UCSD-AML1 (cell line): ENCODE results near the gene RAB25.
A peak's percentile ranks its signal among the peaks of the same experiment; 100 is the strongest.
"Not testable (repeated sequence)": the region's sequence is repeated elsewhere in the genome, so short reads cannot be mapped to it uniquely, and the experiment has no call there.

ENCODE experiments used
- DNase-seq: peaks from one replicate; lab custom pipeline; 2025; ENCODE audit not compliant: unreplicated experiment; lab: John Stamatoyannopoulos, UW

Gene RAB25

DNA sequence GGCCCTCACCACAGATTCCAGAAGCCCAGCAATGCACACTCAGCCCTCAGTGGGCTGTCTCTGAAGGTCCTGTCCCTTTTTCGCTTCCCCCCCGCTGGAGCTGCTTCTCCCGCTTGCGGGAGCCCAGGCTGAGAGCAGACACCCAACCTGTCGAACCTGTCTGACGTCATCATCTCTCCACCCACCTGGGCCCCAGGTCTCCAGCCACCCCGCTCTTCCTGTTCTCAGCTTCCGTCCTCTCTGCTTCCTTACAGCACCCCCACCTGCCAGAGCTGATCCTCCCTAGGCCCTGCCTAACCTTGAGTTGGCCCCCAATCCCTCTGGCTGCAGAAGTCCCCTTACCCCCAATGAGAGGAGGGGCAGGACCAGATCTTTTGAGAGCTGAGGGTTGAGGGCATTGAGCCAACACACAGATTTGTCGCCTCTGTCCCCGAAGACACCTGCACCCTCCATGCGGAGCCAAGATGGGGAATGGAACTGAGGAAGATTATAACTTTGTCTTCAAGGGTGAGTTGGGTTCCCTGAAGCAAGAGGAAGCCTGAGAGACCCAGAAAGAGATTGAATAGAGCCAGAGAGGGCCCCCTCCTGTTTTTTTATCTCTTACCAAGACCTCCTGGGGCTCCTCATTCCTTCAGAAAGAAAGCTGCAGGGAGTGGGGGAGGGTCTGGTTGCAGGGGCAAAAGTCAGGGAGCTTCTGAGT, at the start of gene RAB25:
Gene RAB25 (plus strand): TSS at position 224 of the 700 bp plus-strand sequence. CDS start 241 bp downstream, at position 465.
- DNase-seq, result no peak

DNA sequence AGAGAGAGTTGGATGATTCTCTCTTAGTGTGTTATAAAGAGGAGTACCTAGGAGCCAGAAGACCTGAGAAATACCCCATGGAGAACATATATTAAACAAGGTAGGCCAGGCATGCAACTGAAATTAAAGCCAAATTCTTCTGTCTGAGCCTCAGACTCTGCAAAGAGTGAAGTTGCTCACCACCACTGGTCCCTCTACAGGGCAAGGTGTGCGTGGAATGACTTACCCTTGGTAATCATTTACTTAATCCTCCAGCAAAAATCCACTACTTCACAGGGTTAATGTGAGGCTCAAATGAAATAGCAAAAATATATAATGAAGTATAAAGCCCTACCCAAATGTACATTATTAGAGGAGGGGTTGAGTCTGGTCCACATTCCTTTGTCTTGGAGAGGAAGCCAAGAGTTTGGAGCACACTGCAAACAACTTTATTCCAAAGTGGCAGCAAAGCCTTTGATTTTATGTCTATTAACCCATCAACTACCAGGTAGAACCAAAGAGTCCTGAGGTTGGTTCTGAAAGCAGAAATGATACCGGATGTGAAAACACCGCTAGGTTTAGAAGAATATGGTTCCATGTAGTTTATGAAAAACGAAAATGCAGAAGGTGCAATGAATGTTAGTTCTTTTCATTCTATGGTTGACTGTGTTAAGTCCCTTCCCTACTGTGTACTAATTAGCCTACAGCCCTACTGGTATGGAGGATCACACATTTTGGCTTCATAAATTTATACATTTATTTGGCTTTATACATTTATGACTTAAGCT, 48.7 kb upstream of the RAB25 start:
- DNase-seq, result no peak

DNA sequence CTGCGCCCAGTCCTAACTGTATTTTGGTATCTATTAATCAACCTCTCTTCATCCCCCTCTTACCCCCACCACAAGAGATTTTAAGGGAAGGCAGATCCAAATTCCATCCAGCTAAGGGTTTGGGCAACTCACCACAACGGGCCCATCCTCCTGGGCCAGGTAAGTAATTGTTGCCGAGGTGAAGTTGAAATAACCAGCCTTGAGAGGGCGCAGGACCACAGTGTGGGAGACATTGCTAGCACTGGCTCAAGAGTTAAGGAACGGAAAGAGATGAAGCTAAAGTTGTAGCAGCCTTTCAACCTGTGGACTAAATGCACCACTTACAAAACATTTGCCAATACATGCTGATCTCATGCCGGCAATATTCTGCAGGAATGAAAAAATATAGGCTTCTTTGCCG, 46.1 kb upstream of the RAB25 start:
- no peak for DNase-seq

DNA sequence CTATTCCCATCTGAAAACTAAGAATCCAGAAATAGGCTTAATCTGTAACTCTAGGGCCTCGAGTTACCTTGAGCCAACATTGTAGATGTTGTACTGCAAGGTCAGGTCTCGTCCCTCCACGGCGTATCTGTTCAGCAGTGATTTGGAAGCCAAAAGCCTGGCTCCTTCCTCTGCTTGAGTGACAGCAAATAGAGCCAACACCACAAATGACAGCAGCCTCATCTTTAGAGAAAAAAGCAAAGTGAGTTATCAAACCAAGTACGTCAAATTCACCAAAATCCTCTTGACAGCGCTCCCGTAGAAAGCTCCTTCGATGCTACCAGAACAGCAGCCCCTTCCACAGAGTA, 41.0 kb upstream of the RAB25 start:
- no peak for DNase-seq

DNA sequence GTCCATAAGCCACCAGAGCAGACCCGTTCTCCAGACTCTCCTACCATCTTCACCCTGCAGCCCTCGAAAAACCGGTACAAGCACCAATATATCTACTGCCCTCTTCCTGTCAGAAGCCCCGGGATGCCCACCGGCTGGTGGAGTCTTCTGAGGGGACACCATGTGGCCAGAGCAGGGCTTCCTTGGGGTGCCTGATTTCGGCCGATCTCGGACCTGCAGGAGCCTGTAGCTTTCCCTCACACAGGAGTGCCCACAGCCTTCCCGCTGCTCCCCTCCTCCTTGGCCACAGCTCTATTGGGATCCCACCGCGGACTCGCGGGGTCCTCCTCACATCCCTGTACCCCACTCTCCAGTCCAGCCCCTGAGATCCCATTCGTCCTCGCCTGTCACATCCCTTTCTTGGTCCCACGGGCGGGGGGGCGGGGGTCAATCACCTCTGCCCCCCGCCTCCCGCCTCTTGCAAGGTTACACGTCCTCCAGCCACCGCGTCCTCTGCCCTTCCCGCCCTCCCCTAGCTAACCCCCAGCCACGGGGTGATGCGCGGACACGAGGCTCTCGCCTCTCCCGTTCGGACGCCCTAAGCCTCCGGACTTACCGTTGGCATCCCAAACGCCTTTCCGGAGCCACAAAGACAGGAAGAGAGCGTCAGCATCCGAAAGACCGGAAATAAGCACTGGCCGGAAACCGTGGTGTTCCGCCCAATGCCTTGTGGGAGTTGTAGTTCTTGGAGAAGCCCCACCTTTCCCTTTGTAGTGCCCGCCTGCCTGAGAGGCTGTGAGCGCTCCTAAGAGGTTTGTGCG, 40.5 kb upstream of the RAB25 start, which contains the start of gene SSR2:
Gene SSR2 (minus strand): TSS at position 659 of the 800 bp plus-strand sequence. CDS start 784 bp downstream, outside the sequence.
- DNase-seq, result peak; percentile 85

DNA sequence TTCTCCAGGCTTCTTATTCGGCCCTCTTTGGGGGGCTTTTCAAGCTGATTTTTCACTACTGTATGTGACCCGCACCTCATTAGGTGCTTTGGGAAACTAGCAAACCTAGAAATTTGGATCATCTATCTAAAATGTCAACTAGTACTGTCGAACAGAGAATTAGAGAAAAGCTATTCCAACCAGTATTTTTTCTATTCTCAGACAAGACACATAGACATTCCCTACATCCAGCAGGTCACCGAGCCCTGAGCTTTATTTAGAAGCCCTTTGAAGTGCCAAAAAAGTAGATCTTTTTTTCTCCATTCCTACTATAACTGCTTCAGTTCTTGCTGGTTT, 39.9 kb upstream of the RAB25 start:
- no peak for DNase-seq

DNA sequence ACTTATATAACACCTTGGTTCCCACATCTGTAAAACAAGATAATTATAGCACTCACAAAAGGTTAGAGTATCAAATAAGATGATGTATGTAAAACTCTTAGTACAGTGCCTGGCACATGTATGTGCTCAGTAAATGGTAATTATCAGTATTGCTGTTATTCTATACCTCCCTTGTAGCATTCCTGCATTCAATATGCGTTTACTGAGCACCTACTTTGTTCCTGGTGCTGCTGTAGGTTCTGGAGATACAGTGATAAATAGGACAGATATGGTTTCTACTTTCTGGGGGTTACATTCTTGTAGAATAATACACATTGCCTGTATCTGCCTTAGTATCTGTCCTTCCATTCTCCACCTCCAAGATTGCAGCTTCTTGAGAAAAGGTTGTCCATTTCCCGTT, 39.0 kb upstream of the RAB25 start:
- DNase-seq, result no peak

DNA sequence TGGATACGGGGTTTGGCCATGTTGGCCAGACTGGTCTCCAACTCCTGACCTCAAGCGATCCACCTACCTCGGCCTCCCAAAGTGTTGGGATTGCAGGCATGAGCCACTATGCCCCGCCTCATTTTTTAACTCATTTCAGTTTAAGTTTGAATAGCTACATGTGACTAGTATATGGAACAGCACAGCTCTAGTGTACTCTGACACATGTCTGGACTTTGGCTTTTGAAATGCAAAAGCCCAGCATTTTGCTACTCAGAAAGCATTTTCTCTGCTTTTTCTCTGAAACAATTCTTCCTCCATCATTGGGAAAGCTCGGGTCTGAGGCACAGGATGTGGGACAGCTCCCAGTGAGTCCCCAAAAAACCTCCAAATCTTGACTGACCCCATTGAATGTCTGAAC, 36.2 kb upstream of the RAB25 start:
- DNase-seq, result no peak

DNA sequence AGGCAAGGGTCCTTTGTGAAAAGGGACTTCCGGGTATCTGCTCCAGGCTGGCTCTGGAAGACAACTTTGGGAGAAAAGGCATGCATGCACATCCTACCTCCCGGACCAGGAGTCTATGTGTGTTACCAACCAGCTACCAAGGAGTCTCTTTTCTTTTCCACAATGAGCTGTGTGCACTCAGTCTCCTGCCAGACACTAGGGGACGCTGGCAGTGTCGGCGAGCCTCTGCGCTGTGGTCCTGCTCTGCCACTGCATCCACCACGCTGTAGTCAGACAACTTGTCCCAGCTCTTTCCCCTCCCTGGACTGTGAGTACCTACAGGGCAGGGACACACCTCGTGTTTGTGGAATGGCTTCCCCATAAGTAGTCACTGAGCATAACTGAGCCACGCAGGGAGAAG, 35.1 kb upstream of the RAB25 start:
- peak; percentile 63 for DNase-seq

DNA sequence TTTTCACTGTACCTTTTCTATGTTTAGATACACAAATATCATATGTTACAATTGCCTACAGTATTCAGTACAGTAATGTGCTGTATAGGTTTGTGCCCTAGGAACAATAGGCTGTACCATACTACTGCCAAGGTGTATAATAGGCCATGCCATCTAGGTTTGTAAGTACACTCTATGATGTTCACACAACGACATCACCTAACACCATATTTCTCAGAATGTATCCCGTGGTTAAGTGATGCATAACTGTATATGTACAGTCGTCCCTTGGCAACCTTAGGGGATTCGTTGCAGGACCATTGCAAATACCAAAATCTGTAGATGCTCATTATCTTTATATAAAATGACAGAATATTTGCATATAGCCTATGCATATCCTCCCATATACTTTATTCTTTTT, 34.4 kb upstream of the RAB25 start:
- no peak for DNase-seq

DNA sequence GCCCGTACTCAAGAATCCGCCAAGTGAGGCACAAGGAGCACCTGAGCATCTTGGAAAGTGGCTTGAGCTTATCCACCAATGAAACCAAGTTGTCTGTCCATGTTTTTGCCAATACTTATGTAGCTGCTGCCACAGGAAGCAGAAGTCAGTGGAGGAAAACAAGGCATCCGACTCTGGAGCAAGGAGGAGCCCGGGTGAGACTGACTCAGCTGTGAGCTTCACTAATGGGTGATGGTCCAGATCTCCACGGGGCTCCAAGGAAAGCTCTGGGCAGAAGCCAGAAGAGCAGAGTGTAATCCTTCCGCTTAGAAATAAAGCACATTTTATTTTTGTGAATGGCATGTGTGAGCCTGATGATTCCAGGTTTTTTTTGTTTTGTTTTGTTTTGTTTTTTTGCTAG, 27.9 kb upstream of the RAB25 start:
- no peak for DNase-seq

DNA sequence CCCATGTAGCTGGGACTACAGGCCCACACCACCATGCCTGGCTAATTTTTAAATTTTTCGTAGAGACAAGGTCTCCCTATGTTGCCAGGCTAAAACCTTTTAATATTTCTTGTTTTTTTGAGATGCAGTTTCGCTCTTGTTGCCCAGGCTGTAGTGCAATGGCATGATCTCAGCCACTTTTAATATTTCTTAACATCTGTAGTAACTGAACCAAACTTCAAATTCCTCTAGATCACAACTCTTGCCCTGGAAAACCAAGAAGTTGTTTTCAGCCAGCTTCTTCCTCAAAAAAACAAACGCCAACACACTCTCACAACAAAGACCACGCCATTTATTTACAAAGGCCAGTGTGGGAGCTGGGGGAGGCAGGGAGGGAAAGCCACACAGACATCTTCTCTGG, 26.0 kb upstream of the RAB25 start:
- DNase-seq, result not testable (repeated sequence)

DNA sequence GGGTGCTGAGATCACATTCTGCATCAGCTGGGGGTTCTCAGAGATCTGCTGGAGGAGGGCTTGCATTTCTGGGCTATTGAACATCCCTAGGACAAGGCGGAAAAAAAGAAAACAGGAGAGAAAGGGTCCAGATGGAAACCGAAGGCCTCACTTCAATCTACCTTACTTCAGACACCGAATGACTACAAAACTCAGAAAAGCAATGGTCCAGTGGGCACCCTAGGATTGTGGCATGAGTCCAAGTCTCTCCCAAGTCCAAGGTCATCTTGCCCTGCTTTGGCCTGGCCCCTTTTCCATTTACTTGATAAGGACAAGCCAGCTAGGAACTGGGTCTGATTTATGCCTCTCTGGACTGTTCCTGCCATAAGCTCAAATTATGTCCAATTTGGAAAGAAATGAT, 18.1 kb upstream of the RAB25 start:
- DNase-seq, result no peak

DNA sequence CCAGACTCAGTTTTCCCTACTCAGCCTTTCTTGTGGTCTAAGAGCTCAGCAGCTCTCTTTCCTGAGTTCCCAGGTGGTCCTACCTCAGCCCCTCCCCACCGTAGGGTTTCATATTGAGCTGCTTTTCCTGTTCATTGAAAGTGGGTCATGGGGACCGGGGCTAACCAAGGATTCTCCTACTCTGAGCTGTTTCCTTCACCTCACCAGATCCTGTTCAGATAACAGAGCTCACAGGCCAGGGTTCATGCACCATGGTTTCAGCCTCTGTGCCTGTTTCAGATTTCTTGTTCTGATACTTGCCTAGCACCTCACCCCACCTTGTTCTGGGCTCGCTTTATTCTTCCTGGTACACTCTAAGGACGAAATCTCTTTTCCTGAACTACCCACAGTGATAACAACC, 15.9 kb upstream of the RAB25 start:
- DNase-seq, result no peak

DNA sequence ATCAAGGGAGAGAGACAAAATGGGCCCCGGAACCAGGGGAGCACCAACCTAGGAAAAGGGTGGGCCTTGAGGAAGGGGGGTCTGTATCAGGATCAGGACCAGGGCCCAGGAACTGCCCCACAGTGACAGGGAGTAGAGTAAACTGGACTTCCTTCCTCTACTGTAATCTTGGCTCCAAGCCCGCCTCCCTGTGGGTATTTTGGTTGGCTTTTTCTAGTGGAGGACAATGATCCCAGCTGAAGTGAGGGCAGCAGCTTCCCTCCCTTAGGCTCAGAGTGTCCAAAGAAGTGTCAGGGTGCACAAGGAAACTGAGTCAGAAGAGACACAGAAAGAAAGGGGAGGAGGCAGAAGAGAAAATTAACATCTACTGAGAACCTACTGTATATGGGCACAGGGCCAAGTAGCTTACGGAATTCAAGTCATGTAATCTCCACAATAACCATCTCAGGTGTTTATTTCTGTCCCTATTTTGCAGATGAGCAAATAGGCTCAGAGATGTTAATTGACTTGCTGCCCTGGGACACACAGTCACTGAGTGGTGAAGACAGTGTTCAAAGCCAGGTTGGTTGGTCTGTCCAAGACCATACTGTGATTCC, 12.2 kb upstream of the RAB25 start:
- DNase-seq, result no peak

DNA sequence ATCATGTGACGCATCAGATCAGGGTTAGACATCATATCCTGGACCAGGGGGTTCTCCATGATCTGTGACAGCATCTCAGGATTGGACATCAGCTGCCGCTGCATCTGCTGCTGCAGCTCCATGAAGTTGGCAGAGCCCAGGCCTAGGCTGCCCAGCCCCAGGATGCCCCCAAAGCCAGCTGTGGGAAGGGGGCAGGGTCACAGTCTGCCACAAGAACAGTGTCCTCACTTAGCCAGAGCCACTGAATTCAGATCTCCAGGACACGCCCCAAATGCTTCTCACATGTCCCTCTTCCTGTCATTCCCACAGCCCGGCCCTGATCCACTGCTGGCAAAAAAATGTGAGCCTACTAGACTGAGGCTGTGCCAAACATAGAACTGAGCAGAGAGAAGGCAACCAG, 10.6 kb upstream of the RAB25 start:
- DNase-seq, result no peak

DNA sequence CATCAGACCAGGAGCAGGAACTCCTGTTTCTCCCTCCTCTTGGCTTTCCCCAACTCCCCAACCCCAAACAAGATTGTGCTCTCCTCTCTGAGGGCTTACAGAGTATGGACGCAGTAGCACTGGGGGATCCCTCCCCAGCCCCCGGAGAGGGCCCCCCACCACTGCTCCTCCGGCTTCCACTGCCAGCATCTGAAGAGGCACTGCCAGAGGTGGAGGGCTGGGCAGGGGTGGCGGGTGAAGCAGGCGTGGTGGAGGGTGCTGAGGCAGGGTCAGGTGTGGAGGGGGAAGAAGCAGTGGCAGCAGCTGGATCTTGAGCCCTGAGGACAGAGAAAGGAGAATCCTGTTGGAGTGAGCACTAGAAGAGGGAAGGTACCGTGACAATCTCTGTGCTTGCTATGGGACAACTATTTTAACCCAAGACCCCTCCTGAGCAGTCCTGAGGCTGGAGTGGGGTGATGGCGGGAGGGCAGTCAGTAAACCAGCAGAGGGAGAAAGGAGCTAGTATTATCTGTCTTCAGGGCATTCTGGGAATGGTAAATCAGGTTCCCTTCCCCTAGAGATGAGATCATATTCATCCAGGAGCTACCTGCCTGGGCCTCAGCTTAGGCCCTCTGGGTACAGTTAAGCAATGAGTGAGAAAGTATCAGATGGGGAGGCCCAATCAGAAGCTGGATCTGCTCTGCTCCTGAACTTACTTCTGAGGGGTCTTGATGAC, 9.8 kb upstream of the RAB25 start:
- no peak for DNase-seq

DNA sequence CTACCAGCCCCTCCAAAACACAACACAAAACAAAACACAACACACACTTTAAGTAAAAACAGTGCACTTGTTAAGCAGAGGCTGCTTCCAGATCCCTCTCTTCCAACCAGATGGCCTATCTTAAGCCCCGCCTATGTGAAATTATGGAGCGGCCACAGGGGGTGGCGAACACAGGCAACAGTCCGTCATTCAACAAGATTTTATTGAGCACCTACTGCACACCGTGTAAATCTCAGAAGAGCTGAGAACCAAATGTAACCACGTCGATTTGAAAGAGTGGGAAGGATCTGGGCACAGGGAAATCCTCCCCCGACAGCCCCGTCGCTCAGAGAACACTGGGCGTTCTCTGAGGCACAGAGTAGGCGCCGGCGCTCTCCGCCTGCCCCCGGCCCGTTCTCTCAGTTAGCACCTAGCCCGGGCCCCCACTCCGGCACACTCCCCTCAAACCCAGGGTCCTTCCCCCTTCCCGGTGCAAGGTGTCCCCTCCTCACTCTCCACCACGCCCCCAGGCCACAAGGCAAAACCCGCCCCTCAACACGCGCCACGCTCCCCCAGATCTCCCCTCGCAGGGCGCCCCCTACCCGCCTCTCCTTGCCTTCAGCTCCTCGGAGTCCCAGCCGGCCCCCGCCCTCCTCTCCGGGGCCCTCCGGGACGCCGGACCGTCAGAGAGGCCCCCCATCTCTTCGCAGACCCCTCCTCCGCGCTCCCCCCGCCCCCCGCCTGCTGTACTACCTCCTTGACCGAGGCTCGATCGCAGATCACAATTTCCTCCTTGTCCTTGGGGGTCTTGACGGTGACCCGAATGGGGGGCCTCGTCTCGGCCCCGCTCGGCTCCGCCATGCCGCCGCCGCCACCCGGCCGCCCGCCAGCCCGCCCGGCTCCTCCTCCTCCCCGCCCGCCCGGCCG, 7.8 kb upstream of the RAB25 start:
- peak; percentile 82 for DNase-seq

DNA sequence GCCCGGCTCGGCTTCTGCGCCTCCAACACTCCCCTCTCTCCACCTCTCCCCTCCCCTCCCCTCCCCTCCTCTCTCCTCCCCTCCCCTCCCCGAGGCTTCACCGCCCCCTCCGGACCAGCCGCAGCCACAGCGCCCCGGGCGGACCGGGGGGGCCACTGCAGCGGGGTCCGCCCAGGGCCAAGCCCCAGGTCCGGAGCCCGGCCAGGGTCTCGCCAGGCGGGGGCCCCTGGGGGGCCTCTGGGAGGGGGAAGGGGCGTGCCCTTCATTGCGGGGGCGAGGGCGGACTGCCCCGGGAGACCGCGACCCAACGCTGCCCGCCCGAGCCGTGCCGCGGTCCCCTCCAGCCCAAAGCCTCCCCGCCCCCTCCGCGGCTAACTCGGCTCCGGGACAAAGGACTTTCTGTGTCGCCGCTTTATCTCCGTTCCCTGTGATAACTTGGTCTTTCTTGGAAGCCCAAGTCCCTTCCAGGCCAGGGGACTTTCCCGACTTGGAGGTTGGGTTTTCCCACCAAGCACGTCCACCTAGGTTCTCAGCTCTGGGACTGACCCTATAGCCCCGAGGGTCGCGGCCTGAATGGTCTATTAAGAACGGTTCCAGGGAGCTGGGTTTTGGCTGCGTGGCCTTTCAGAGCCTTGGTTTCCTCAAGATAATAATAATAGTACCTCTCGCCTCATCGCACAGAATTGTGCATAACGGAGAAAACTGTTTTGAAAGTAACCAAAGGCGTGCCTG, 7.0 kb upstream of the RAB25 start, which contains the start of gene UBQLN4:
Gene UBQLN4 (minus strand): TSS at position 31 of the 732 bp plus-strand sequence. CDS start 97 bp downstream, outside the sequence.
- DNase-seq, result peak; percentile 91
